H1 (cell line): Measurements from ENCODE around the gene SELENOF. TPM values are rescaled to one million over a fixed set of nuclear protein-coding genes. Genes with fewer than 3 reads are reported as not detected.

ENCODE experiments used
- CTCF ChIA-PET: fragments of 300-600 bp; sonication (Branson Sonifier 250); formaldehyde crosslinking; loops from one replicate; lab custom pipeline; 2021; ENCODE audit not compliant: partially characterized antibody; lab: Charles Lee
- POLR2A ChIA-PET: fragments of 300-600 bp; sonication (Branson Sonifier 250); formaldehyde crosslinking; loops from one replicate; lab custom pipeline; 2021; ENCODE audit warnings: inconsistent platforms; ENCODE audit not compliant: partially characterized antibody; lab: Charles Lee
- DNase-seq, 2 experiments: peaks; one replicate each; pipeline versions ENCODE4 v3.0.0 to v3.0.0-alpha.2; 2010 to 2022; ENCODE audit warnings: low spot score in 2 of 2, low read depth in 1 of 2, mixed read lengths in 1 of 2
- FAIRE-seq: peaks from 2 replicates; lab custom pipeline; 2011; peaks lifted over from hg19 to GRCh38; lab: Jason Lieb, UNC
- H2AFZ ChIP-seq: 2 replicates; pipeline ENCODE4 v1.8.1; 2012; ENCODE audit warnings: low read length, inconsistent platforms
- H2AK5ac ChIP-seq: 2 replicates; pipeline ENCODE4 v1.6.1; 2013; ENCODE audit warnings: low read depth, low read length
- H2BK120ac ChIP-seq: replicated peaks from 2 replicates; pipeline ENCODE3; 2013; ENCODE audit warnings: low read depth, low read length, inconsistent platforms
- H2BK12ac ChIP-seq: 2 replicates; pipeline ENCODE4 v1.6.1; 2013; ENCODE audit warnings: low read depth, low read length
- H2BK15ac ChIP-seq: 2 replicates; pipeline ENCODE4 v1.6.1; 2013; ENCODE audit warnings: low read length
- H2BK20ac ChIP-seq: 2 replicates; pipeline ENCODE4 v1.6.1; 2013; ENCODE audit warnings: low read length
- H2BK5ac ChIP-seq: 2 replicates; pipeline ENCODE4 v1.6.1; 2013; ENCODE audit warnings: low read depth, low read length
- H3K14ac ChIP-seq: 2 replicates; pipeline ENCODE4 v1.6.1; 2013; ENCODE audit warnings: inconsistent platforms; ENCODE audit not compliant: insufficient read length
- H3K18ac ChIP-seq: 2 replicates; pipeline ENCODE4 v1.6.1; 2013; ENCODE audit warnings: low read length; ENCODE audit errors: extremely low read depth
- H3K23ac ChIP-seq: 2 replicates; pipeline ENCODE4 v1.6.1; 2013; ENCODE audit warnings: inconsistent platforms; ENCODE audit not compliant: insufficient read length
- H3K23me2 ChIP-seq: 2 replicates; pipeline ENCODE4 v1.6.1; 2013; ENCODE audit warnings: low read depth, low read length
- H3K27ac ChIP-seq: 2 replicates; pipeline ENCODE4 v1.6.1; 2011; ENCODE audit warnings: low read depth, low read length, inconsistent platforms
- H3K27me3 ChIP-seq, 4 experiments: replicated peaks in 1 of 4; 1 replicate in 1 of 4; 2 replicates in 3 of 4; pipeline versions ENCODE4 v1.6.1 to v1.8.1; 2011 to 2013; ENCODE audit warnings: low read length in 3 of 4, mild to moderate bottlenecking in 3 of 4, inconsistent platforms in 2 of 4, mixed read lengths in 2 of 4, moderate library complexity in 1 of 4; ENCODE audit not compliant: control insufficient read depth in 3 of 4, insufficient read depth in 3 of 4; ENCODE audit errors: extremely low read depth in 1 of 4
- H3K36me3 ChIP-seq, 4 experiments: 2 replicates each; pipeline versions ENCODE4 v1.6.1 to v1.8.1; 2011 to 2013; ENCODE audit warnings: mild to moderate bottlenecking in 4 of 4, low read length in 3 of 4, moderate library complexity in 2 of 4, control low read depth in 1 of 4, inconsistent platforms in 1 of 4; ENCODE audit not compliant: insufficient read depth in 4 of 4, control insufficient read depth in 2 of 4
- H3K4ac ChIP-seq: replicated peaks from 2 replicates; pipeline ENCODE3; 2013; ENCODE audit warnings: low read length, low read depth, mixed read lengths, inconsistent platforms; ENCODE audit not compliant: insufficient read length
- H3K4me1 ChIP-seq, 4 experiments: replicated peaks in 1 of 4; 1 replicate in 1 of 4; 2 replicates in 3 of 4; pipeline versions ENCODE4 v1.6.1 to v1.8.1; 2011 to 2013; ENCODE audit warnings: low read length in 3 of 4, inconsistent platforms in 2 of 4, mixed read lengths in 1 of 4; ENCODE audit not compliant: insufficient read depth in 4 of 4, control insufficient read depth in 3 of 4
- H3K4me2 ChIP-seq, 2 experiments: 2 replicates each; pipeline versions ENCODE4 v1.6.1 to v1.8.1; 2011 to 2013; ENCODE audit warnings: low read depth in 2 of 2, low read length in 2 of 2, control low read depth in 1 of 2, inconsistent platforms in 1 of 2, mild to moderate bottlenecking in 1 of 2; ENCODE audit not compliant: insufficient read depth in 1 of 2
- H3K4me3 ChIP-seq, 4 experiments: fragments of 200-600, 300-600 bp in 1 of 4; sonication (generic), shearing (Covaris generic), sonication (Bioruptor Twin) in 1 of 4; 2 replicates each; pipeline versions ENCODE4 v1.5.1 to v1.8.1; 2011 to 2016; ENCODE audit warnings: low read length in 4 of 4, low read depth in 3 of 4, control low read depth in 2 of 4, inconsistent platforms in 2 of 4, mild to moderate bottlenecking in 2 of 4, mixed read lengths in 1 of 4, moderate library complexity in 1 of 4; ENCODE audit not compliant: insufficient read depth in 2 of 4; ENCODE audit errors: extremely low read depth in 1 of 4
- H3K56ac ChIP-seq: replicated peaks from 2 replicates; pipeline ENCODE3; 2013; ENCODE audit warnings: low read depth, mild to moderate bottlenecking, mixed read lengths, low read length, inconsistent platforms; ENCODE audit not compliant: insufficient read length
- H3K79me1 ChIP-seq: 2 replicates; pipeline ENCODE4 v1.6.1; 2013; ENCODE audit warnings: low read depth, low read length, control low read depth
- H3K79me2 ChIP-seq, 2 experiments: 2 replicates each; pipeline versions ENCODE4 v1.6.1 to v1.8.1; 2012 to 2013; ENCODE audit warnings: low read length in 2 of 2, mild to moderate bottlenecking in 2 of 2, inconsistent platforms in 1 of 2; ENCODE audit not compliant: insufficient read depth in 2 of 2, control insufficient read depth in 1 of 2
- H3K9ac ChIP-seq, 4 experiments: replicated peaks in 1 of 4; 1 replicate in 1 of 4; 2 replicates in 3 of 4; pipeline versions ENCODE4 v1.6.1 to v1.8.1; 2011 to 2013; ENCODE audit warnings: low read depth in 3 of 4, low read length in 3 of 4, control low read depth in 2 of 4, mild to moderate bottlenecking in 2 of 4, moderate library complexity in 2 of 4, inconsistent platforms in 1 of 4; ENCODE audit errors: extremely low read depth in 1 of 4
- H3K9me3 ChIP-seq, 2 experiments: 2 replicates each; pipeline versions ENCODE4 v1.6.1 to v1.8.1; 2012 to 2013; ENCODE audit warnings: mild to moderate bottlenecking in 2 of 2, moderate library complexity in 2 of 2, control low read depth in 1 of 2, inconsistent platforms in 1 of 2, low read depth in 1 of 2, low read length in 1 of 2, mixed read lengths in 1 of 2; ENCODE audit not compliant: insufficient read depth in 2 of 2
- H4K20me1 ChIP-seq, 2 experiments: replicated peaks in 1 of 2; 2 replicates each; pipeline versions ENCODE3 to v1.8.1; 2011 to 2013; ENCODE audit warnings: inconsistent platforms in 2 of 2, low read length in 2 of 2, mild to moderate bottlenecking in 1 of 2; ENCODE audit not compliant: insufficient read depth in 2 of 2, control insufficient read depth in 1 of 2
- H4K5ac ChIP-seq: 2 replicates; pipeline ENCODE4 v1.6.1; 2013; ENCODE audit warnings: low read length, low read depth, mixed read lengths, inconsistent platforms; ENCODE audit not compliant: insufficient read length
- H4K8ac ChIP-seq: 2 replicates; pipeline ENCODE4 v1.8.0; 2013; ENCODE audit warnings: mild to moderate bottlenecking, moderate library complexity, low read length, inconsistent platforms; ENCODE audit not compliant: insufficient read depth; ENCODE audit errors: extremely low read depth
- H4K91ac ChIP-seq: replicated peaks from 2 replicates; pipeline ENCODE3; 2013; ENCODE audit warnings: low read length, mixed read lengths, inconsistent platforms; ENCODE audit not compliant: insufficient read length
- ATF2 ChIP-seq: IDR thresholded peaks from 2 replicates; pipeline ENCODE4 v1.6.1; 2012; ENCODE audit warnings: low read length, inconsistent platforms
- BCL11A ChIP-seq, 2 experiments: IDR thresholded peaks; one replicate each; pipeline ENCODE4 v1.6.1; 2011; ENCODE audit warnings: low read depth in 2 of 2, low read length in 2 of 2, mild to moderate bottlenecking in 2 of 2
- CBX5 ChIP-seq: fragments of 300-800, 300-1000 bp; sonication (generic); IDR thresholded peaks from 2 replicates; pipeline ENCODE4 v1.7.1; 2016; ENCODE audit warnings: antibody characterized with exemption, low read length, low read depth
- GTF2F1 ChIP-seq: IDR thresholded peaks from 2 replicates; pipeline ENCODE4 v1.6.1; 2012; ENCODE audit warnings: low read depth, low read length, improper control_type of control experiment, borderline replicate concordance
- POLR2A ChIP-seq, 2 experiments: IDR thresholded peaks; 1 replicate in 1 of 2; 2 replicates in 1 of 2; pipeline ENCODE4 v1.6.1; 2011; ENCODE audit warnings: low read depth in 2 of 2, low read length in 2 of 2, mild to moderate bottlenecking in 2 of 2; ENCODE audit errors: control extremely low read depth in 1 of 2
- POLR2AphosphoS5 ChIP-seq: IDR thresholded peaks from 2 replicates; pipeline ENCODE4 v1.6.1; 2011; ENCODE audit warnings: low read depth, low read length
- RXRA ChIP-seq: IDR thresholded peaks from 2 replicates; pipeline ENCODE4 v1.6.1; 2011; ENCODE audit warnings: low read depth, mild to moderate bottlenecking, low read length, moderate library complexity; ENCODE audit not compliant: insufficient read depth
- SRF ChIP-seq: IDR thresholded peaks from 2 replicates; pipeline ENCODE4 v1.6.1; 2011; ENCODE audit warnings: mild to moderate bottlenecking, low read depth, low read length, moderate library complexity
- TAF1 ChIP-seq: IDR thresholded peaks from 2 replicates; pipeline ENCODE4 v1.6.1; 2011; ENCODE audit warnings: mild to moderate bottlenecking, low read depth, low read length
- WGBS, 2 experiments: shearing (Covaris generic) in 1 of 2; methylation state at CpG; one replicate each; pipeline versions ENCODE4 v1.1.6 to v1.1.7; 2013 to 2015; ENCODE audit warnings: low lambda C conversion rate in 2 of 2, mixed read lengths in 2 of 2, inconsistent platforms in 1 of 2, low coverage in 1 of 2, missing lambda C conversion rate in 1 of 2; ENCODE audit not compliant: insufficient replicate concordance in 2 of 2, insufficient coverage in 1 of 2, insufficient read length in 1 of 2; ENCODE audit errors: extremely low coverage in 1 of 2, missing lambda C conversion rate in 1 of 2; 5-methylcytosine and 5-hydroxymethylcytosine counted together
- polyA plus RNA-seq, 7 experiments: library from polyadenylated mRNA; depleted of rRNA in 3 of 7; stranded (reverse) in 5 of 7; unstranded in 2 of 7; fragments of >200 nt in 5 of 7; fragments of 200-250 nt in 2 of 7; gene quantifications; 1 replicate in 5 of 7; 2 replicates in 1 of 7; 4 replicates in 1 of 7; pipeline versions ENCODE4 v1.2.1 to v1.2.3, GENCODE V29; 2011 to 2013; ENCODE audit warnings: missing spikeins in 2 of 7, mixed read lengths in 2 of 7
- total RNA-seq: library from RNA; stranded (reverse); fragmentation: NEBNext Ultra II Directional; extraction: Animal tissue kit (Norgen Biotek cat#: 25700); gene quantifications from 2 replicates; pipeline ENCODE4 v1.2.1, GENCODE V29; 2021
- TF ChIP-seq, protein P1 (sequence below), 3 experiments: IDR thresholded peaks; 1 replicate in 2 of 3; 2 replicates in 1 of 3; pipeline versions ENCODE4 v1.5.1 to v1.6.1; 2011; ENCODE audit warnings: low read length in 3 of 3, mild to moderate bottlenecking in 3 of 3, inconsistent platforms in 2 of 3, low read depth in 1 of 3, moderate library complexity in 1 of 3; ENCODE audit not compliant: insufficient read depth in 1 of 3; ENCODE audit errors: control extremely low read depth in 1 of 3

SELENOF gene
- total and polyA plus RNA-seq, 2 of the 8 experiments (the other 6 are each of a cell fraction or from before 2014, with no cell fraction given): 70.7 to 163 TPM

DNA sequence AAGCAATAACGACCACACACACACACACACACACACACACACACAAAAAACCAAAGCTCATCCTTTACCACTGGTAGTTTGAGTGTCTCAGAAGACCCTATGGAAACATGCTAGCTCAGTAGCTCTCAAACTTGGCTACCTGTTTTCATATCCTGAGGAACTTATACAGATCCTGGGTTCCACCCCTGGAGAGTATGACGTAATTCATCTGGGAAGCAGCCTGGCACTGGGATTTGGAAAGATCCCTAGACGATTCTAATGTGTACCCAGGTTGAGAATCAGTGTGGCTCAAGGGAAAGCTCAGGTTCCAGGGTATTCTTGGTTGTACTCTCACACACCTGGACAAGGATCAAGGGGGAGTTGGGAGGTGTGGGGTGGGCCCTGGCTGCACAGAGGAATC lies 85.9 kb downstream of the SELENOF start:
- Histone ChIP-seq H3K14ac (no peak overlapping the region), H3K18ac (no peak overlapping the region), H3K9me3 (no peaks in the 10 kb centered on the region), H3K4me3 (no peak overlapping the region), H3K27me3 (no peaks in the 10 kb centered on the region), H2BK5ac (no peak overlapping the region), H4K91ac (no peak overlapping the region), H4K8ac (no peak overlapping the region), H4K20me1 (no peaks in the 10 kb centered on the region), H3K4me2 (no peak overlapping the region), H3K56ac (no peak overlapping the region), H3K79me2 (no peaks in the 10 kb centered on the region), H2BK20ac (no peak overlapping the region), H3K9ac (no peak overlapping the region), H3K4ac (no peak overlapping the region), H3K4me1 (no peaks in the 10 kb centered on the region; a peak in 1 of 7 replicates), H3K36me3 (no peaks in the 10 kb centered on the region), H4K5ac (no peak overlapping the region), H2AK5ac (no peak overlapping the region), H3K23ac (no peak overlapping the region), H2AFZ (no peak overlapping the region), H3K79me1 (no peaks in the 10 kb centered on the region), H2BK12ac (no peak overlapping the region), H2BK15ac (no peak overlapping the region), H3K27ac (no peak overlapping the region), H3K23me2 (no peaks in the 10 kb centered on the region), H2BK120ac (no peak overlapping the region)
- DNase-seq: no peak
- ChIA-PET POLR2A (no interaction called here), CTCF (interaction anchor here (0.7 to 1.7 kb wide), 3 partner anchors 18 to 137 kb away, joined by 3 to 4 read pairs (median 3); no protein-coding TSS in a partner anchor)
- WGBS, 2 experiments: 48% methylated on average over 2 of the region's 3 CpGs; no CpG with 5 or more reads in 1 of the 2 experiments
- FAIRE-seq: no peak
- TF ChIP-seq BCL11A (IDR thresholded peaks at IDR 0.05; ENCODE audit: low read depth in 2 of 2, low read length in 2 of 2) (no peak), POLR2AphosphoS5 (no peak), RXRA (no peak), TAF1 (no peak), GTF2F1 (no peak), ATF2 (no peak), SRF (no peak), POLR2A (IDR thresholded peaks at IDR 0.05; ENCODE audit: control extremely low read depth in 1 of 2, low read depth in 2 of 2, low read length in 2 of 2) (no peak), CBX5 (no peak)
- TF ChIP-seq, protein P1, sequence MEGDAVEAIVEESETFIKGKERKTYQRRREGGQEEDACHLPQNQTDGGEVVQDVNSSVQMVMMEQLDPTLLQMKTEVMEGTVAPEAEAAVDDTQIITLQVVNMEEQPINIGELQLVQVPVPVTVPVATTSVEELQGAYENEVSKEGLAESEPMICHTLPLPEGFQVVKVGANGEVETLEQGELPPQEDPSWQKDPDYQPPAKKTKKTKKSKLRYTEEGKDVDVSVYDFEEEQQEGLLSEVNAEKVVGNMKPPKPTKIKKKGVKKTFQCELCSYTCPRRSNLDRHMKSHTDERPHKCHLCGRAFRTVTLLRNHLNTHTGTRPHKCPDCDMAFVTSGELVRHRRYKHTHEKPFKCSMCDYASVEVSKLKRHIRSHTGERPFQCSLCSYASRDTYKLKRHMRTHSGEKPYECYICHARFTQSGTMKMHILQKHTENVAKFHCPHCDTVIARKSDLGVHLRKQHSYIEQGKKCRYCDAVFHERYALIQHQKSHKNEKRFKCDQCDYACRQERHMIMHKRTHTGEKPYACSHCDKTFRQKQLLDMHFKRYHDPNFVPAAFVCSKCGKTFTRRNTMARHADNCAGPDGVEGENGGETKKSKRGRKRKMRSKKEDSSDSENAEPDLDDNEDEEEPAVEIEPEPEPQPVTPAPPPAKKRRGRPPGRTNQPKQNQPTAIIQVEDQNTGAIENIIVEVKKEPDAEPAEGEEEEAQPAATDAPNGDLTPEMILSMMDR (IDR thresholded peaks at IDR 0.05; ENCODE audit: control extremely low read depth in 1 of 3, insufficient read depth in 1 of 3, low read depth in 1 of 3, low read length in 3 of 3): no peak
